IgD-negative memory B cell (primary cell): ENCODE measurements around the gene SF1. TPM values are rescaled to one million over a fixed set of nuclear protein-coding genes. Genes with fewer than 3 reads are reported as not detected.
A peak's percentile ranks its signal among the peaks of the same experiment; 100 is the strongest.

Experiments used
- H3K27ac Mint-ChIP-seq, 3 donors: one replicate each; pipeline ENCODE4 v1.8.0; 2020 to 2022; ENCODE audit warnings: mild to moderate bottlenecking in 3 of 3, mixed read lengths in 3 of 3, moderate library complexity in 1 of 3
- H3K27me3 Mint-ChIP-seq: one replicate; pipeline ENCODE4 v1.8.0; 2021; ENCODE audit warnings: mixed read lengths
- H3K36me3 Mint-ChIP-seq: one replicate; pipeline ENCODE4 v1.8.0; 2020; ENCODE audit warnings: mild to moderate bottlenecking, mixed read lengths
- H3K4me1 Mint-ChIP-seq, 3 donors: one replicate each; pipeline ENCODE4 v1.8.0; 2020 to 2022; ENCODE audit warnings: mixed read lengths in 3 of 3, mild to moderate bottlenecking in 1 of 3
- H3K4me3 Mint-ChIP-seq, 4 donors: one replicate each; pipeline ENCODE4 v1.8.0; 2020 to 2022; ENCODE audit warnings: mild to moderate bottlenecking in 4 of 4, mixed read lengths in 4 of 4, moderate library complexity in 3 of 4
- H3K9me3 Mint-ChIP-seq, 3 donors: one replicate each; pipeline ENCODE4 v1.8.0; 2020 to 2021; ENCODE audit warnings: mixed read lengths in 3 of 3, mild to moderate bottlenecking in 1 of 3
- polyA plus RNA-seq: library from polyadenylated mRNA; unstranded; fragments of 300-500 nt; fragmentation: Illumina TruSeq; gene quantifications from one replicate; pipeline ENCODE4 v1.2.3, GENCODE V29; 2021

SF1 gene
- polyA plus RNA-seq, 1 donor from 2014 or later, result 170 TPM

DNA sequence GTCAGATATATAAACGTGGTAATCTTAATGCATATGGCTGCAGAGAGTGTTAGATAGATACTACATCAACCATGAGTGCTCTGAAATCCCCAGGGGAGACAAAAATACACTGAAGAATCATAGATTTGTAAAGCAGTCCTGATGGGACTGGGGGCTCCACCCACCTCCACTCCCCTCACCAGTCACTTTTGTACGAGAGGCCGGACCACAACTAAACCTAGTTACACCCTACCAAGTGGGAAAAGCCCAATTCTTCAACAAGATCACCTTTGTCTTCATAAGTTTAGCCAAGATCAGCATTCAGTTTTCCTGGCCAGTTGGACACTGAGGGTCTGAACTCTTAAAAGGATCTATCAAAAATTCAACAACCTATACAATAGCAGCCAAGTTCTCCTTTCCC is 1.5 kb downstream of the SF1 start:
- peaks cover 7% of the 10 kb centered on the region for H3K36me3 Mint-ChIP-seq

DNA sequence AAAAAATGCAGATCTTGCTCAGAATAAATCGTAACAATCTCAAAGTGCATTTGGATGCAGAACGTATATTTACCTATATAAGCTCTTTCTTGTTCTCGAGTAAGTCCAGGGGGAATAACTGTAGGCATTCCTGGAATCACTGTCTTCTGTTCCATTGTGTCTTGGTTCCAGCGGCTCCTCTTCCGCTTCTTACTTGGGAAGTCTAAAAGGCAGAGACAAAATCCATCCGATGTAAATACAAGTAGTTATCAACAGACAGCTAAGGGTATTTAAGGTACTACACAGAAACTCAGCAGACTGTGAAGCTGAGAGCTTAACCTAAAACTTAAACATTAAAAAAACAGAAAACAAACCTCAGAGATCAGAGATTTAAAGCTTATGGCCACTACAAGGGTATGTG is 1.9 kb downstream of the SF1 start:
- no peaks in the 10 kb centered on the region for H3K27me3 Mint-ChIP-seq
- peaks cover 7% of the 10 kb centered on the region for H3K36me3 Mint-ChIP-seq
- no peaks in the 10 kb centered on the region for H3K9me3 Mint-ChIP-seq
- H3K4me1 Mint-ChIP-seq, result peaks cover 48 to 66% (median 57%) of the 10 kb centered on the region in 3 donors
- peak overlapping the region; percentile 93 to 97 (median 96) for H3K4me3 Mint-ChIP-seq
- H3K27ac Mint-ChIP-seq, result peak overlapping the region in 2 of 3 donors; percentile 92 to 98

More for the DNA sequence above, 1.5 kb downstream of the SF1 start:
- peaks cover 44 to 62% (median 53%) of the 10 kb centered on the region in 3 donors for H3K4me1 Mint-ChIP-seq
- H3K27ac Mint-ChIP-seq, result peak overlapping the region; percentile 92 to 98 (median 93)
- H3K9me3 Mint-ChIP-seq, result no peaks in the 10 kb centered on the region
- peak overlapping the region; percentile 93 to 97 (median 96) for H3K4me3 Mint-ChIP-seq
- H3K27me3 Mint-ChIP-seq, result no peaks in the 10 kb centered on the region

DNA sequence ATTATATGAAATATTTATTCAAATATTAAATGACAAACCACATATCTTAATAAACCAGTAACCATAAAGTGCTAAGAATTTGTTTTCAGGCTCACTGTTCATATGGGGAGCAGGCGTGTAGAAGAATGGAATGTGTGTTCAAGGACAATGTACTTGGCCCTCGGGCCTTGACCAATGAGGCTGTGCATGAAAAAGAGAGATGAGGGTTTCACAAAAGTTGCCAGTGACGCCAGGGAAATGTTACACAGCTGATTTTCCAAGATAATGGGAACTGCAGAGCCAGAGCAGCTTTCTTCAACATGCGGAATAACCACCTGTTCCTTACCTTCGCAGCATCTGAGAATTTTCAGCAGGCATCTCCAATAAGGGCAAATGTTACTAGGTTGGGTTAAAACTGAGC is 4.2 kb downstream of the SF1 start:
- Mint-ChIP-seq H3K9me3 (no peaks in the 10 kb centered on the region), H3K4me3 (peak overlapping the region; percentile 25 to 95 (median 70)), H3K27ac (peak overlapping the region in 1 of 3 donors; percentile 98), H3K27me3 (no peaks in the 10 kb centered on the region), H3K36me3 (peaks cover 12% of the 10 kb centered on the region), H3K4me1 (peaks cover 45 to 67% (median 54%) of the 10 kb centered on the region in 3 donors)

DNA sequence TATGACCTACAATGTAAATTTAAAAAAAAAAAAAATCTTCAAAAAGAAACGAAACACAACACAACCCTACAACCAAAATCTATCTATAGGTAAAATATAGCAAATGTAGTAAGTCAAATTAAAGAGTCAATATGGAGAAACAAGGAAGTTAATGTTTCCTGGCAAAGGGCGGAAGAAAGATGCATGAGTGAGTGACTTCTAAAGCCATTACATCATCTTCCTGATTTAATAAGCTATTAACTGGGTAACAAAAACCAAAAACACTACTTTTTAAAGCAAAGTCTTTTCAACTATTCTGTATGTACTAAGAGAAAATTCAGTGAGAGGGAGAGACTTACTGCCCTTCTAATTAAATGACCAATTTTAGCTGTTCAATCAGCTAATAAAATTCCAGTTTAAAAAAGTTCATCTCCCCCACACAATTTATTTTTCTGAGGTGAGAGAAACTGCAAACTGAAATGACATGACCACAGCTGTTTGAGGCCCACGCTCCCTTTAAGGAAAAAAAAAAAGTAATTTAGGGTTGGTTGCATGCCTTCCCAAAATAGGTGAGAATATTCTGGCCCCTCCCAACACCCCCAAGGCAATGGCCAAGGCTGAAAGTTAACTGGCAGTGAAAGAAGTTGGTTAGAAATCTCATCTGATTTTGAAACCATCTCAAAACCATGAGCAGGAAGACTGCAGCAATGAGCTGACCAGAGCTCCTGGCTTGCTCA is 5.9 kb downstream of the SF1 start:
- peak overlapping the region; percentile 61 to 85 (median 79) for H3K4me3 Mint-ChIP-seq
- H3K27me3 Mint-ChIP-seq, result no peaks in the 10 kb centered on the region
- peak overlapping the region; percentile 89 to 96 (median 89) for H3K27ac Mint-ChIP-seq
- peaks cover 14% of the 10 kb centered on the region for H3K36me3 Mint-ChIP-seq
- H3K9me3 Mint-ChIP-seq, result no peaks in the 10 kb centered on the region
- H3K4me1 Mint-ChIP-seq, result peaks cover 45 to 78% (median 62%) of the 10 kb centered on the region in 3 donors

DNA sequence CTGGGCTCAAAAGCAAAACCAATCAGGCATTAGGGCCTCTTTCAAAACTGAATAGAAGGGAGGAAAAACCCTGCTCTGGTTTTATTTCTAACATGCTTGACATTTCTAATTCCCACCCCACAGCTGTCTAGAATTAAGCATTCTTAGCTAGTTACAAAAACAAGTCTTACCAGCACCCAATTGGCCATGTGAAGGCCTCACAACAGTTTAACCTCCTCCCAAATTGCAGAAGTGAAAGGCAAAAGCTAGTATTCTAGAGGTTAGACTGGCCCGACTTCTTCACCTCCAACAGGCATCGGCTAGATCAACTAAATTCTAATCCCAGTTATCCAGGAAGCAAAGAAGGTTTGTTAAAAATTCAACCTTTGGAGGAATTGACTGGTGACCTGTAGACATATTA is 6.5 kb downstream of the SF1 start:
- Mint-ChIP-seq H3K27me3 (no peaks in the 10 kb centered on the region), H3K4me1 (peaks cover 39 to 77% (median 60%) of the 10 kb centered on the region in 3 donors), H3K9me3 (no peaks in the 10 kb centered on the region), H3K4me3 (peak overlapping the region; percentile 61 to 85 (median 79)), H3K36me3 (peaks cover 14% of the 10 kb centered on the region), H3K27ac (peak overlapping the region; percentile 89 to 96 (median 89))

DNA sequence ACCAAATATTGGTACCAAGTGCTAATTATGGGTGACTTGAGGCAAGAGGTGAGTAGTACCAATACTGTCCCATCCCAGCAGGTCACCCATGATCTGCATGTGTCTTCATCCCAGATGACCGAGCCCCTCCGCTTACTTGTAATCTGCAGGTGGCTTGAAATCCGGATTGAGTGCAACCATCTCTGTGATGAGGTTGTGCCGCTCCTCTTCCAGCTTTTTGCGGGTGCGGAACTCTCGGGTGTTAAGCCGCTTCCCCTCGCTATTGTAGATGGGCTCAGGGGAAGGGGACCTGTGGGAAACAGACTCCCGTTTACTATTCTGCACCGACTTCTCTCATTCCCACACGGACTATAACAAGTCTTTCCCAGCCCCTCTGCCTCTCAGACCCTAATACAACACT is 8.2 kb downstream of the SF1 start:
- no peaks in the 10 kb centered on the region for H3K9me3 Mint-ChIP-seq
- H3K4me3 Mint-ChIP-seq, result peak overlapping the region in 3 of 4 donors; percentile 32 to 61 (median 57)
- no peaks in the 10 kb centered on the region for H3K27me3 Mint-ChIP-seq
- H3K27ac Mint-ChIP-seq, result peak overlapping the region in 1 of 3 donors; percentile 89
- H3K4me1 Mint-ChIP-seq, result peaks cover 34 to 62% (median 50%) of the 10 kb centered on the region in 3 donors
- H3K36me3 Mint-ChIP-seq, result peaks cover 14% of the 10 kb centered on the region

DNA sequence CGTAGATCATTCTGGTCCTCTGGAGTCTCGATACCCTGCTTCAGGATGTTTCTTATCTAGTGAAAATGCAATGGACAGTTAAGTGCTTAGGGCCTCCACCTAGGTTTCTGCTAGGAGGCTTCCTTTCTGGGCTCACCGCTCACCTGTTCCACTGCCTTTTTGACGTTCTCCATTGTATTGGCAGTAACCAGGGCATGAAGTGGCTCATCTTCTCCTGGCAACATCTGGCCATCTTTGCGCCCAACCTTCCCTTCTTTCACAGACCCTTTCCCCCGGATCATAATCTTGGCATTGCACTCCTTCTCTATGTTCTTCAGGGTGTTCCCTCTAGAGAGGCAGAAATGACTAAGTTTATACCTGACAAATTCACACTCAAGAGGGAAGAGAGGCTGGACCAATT is 9.1 kb downstream of the SF1 start:
- Mint-ChIP-seq H3K36me3 (peaks cover 18% of the 10 kb centered on the region), H3K9me3 (no peaks in the 10 kb centered on the region), H3K4me1 (peaks cover 41 to 64% (median 53%) of the 10 kb centered on the region in 3 donors), H3K4me3 (peak overlapping the region in 2 of 4 donors; percentile 66 to 75), H3K27me3 (no peaks in the 10 kb centered on the region), H3K27ac (peak overlapping the region; percentile 34 to 96 (median 89))

DNA sequence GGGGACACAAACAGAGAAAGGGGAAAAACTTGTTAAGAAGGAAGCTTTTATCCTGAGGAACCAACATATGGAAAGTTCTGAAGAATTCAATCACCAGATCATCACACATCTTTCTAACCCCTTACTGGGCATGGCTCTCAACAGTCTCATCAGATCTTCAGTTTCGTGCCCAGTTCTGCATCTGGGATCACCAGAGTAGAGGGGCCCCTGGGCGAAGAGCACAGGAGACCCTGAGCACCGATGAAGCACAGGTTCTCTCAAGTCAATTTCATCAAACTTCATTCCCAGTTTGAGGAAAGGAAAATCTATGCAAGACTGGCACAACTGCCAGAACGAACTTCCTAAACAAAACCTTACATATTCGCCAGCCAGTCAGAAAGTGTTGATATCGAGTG is 10.0 kb downstream of the SF1 start:
- no peaks in the 10 kb centered on the region for H3K27me3 Mint-ChIP-seq
- peaks cover 18% of the 10 kb centered on the region for H3K36me3 Mint-ChIP-seq
- H3K9me3 Mint-ChIP-seq, result no peaks in the 10 kb centered on the region
- H3K27ac Mint-ChIP-seq, result peak overlapping the region in 2 of 3 donors; percentile 89 to 95
- peaks cover 42 to 63% (median 55%) of the 10 kb centered on the region in 3 donors for H3K4me1 Mint-ChIP-seq
- H3K4me3 Mint-ChIP-seq, result peak overlapping the region in 2 of 4 donors; percentile 23 to 75

DNA sequence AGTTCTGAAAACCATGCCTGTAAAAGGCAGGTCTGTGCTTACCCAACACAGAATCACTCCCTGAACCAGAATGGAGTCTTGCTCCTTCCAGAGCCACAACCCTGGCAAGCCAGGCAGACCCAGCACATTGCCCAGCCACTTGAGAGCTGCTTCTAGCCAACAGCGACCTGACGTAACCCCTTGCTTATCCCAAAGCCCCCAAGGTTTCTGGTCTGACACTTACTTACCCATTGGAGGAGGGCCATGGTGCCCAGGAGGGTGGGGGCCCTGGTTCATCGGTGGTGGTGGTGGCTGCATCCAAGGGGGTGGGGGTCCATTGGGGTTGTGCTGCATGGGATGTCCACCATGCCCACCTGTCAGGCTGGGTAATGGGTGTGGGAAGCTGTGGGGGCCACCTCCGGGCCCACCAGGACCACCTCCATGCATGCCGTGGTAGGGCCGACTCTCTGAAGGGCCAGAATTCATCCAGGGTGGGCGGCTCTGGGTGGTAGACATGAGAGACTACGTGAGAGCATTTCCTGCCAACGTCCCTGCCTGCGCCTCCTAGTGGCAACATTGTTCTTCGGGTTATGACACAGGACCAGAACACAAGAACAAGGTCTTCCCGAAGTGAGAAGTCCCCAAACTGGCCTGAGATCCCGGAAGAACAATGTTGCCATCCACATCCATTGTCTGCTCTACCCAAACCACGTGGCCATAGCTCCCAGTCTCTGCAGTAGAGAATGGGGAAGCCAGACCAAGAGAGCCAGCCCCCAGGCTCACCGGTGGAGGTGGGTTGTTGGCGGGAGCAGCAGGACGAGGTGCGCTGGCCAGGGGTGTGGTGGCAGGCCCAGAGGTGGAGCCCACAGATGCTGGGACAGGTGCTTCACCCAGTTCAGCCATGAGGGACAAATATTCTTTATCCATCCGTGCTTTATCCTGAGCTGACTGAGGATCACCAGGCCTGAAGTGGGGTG is 10.7 kb downstream of the SF1 start:
- Mint-ChIP-seq H3K27ac (peak overlapping the region; percentile 89 to 95 (median 90)), H3K36me3 (peaks cover 20% of the 10 kb centered on the region), H3K9me3 (no peaks in the 10 kb centered on the region), H3K27me3 (no peaks in the 10 kb centered on the region), H3K4me1 (peaks cover 46 to 62% (median 55%) of the 10 kb centered on the region in 3 donors), H3K4me3 (peak overlapping the region in 3 of 4 donors; percentile 32 to 86 (median 75))

DNA sequence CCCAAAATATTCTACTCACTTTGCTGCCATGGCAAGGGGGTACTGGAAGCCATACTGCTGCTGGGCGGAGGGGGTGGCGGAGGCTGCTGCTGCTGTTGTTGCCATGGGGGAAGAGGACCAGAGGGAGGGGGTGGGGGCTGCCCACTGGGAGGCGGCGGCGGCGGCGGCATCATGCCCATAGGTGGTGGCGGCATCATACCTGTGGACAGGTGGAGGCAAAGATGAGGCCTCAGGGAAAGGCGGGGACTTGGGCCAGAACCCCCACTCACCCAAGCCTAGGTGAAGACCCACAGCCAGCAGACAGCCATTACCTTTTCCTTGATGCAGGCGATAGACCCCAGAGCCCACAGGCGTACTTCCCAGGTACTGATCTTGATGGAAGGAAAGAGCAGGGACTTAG is 11.5 kb downstream of the SF1 start:
- H3K27ac Mint-ChIP-seq, result peak overlapping the region in 2 of 3 donors; percentile 95 to 99
- peaks cover 46 to 63% (median 54%) of the 10 kb centered on the region in 3 donors for H3K4me1 Mint-ChIP-seq
- H3K27me3 Mint-ChIP-seq, result peaks cover 3% of the 10 kb centered on the region
- H3K9me3 Mint-ChIP-seq, result no peaks in the 10 kb centered on the region
- H3K4me3 Mint-ChIP-seq, result peak overlapping the region in 2 of 4 donors; percentile 75 to 86
- H3K36me3 Mint-ChIP-seq, result peaks cover 17% of the 10 kb centered on the region

DNA sequence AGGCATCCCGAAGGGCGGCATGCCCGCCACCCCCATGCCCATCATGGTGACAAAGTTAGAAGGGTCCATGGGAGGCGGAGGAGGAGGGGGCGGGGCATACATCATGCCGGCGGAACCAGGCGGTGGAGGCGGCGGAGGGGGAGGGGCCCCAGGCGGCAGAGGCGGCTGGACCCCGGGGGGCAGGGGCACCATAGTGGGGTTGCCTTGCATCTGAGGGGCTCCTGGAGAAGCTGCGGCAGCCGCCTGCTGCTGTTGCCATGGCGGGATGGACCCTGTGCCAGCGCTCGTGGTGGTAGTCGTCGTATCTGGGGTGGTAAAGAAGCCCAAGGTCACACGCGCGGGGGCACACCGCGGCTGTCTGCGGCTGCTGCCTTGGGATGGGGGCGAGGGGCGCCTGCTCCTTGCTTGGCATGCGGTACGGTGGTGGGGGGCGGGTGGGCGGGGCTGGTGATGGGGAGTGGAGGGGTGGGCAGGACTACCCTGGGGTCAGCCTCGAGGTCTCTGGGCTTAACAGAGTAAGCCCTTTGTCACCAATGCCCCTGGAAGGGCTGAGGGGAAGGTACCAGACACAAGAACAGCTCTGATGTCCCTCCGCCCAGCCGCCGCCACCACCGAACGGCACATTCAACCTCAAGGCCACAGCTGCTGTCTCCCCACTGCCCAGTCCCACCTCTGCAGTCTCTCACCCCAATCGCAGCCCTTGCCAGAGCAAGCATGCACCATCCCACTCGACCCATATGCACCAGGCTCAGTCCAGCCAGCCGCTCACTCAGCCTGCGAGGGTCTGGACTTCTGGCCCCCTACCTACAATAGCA is 12.3 kb downstream of the SF1 start:
- peaks cover 45 to 59% (median 47%) of the 10 kb centered on the region in 3 donors for H3K4me1 Mint-ChIP-seq
- peaks cover 17% of the 10 kb centered on the region for H3K36me3 Mint-ChIP-seq
- H3K4me3 Mint-ChIP-seq, result peak overlapping the region in 3 of 4 donors; percentile 52 to 90 (median 65)
- H3K27ac Mint-ChIP-seq, result peak overlapping the region; percentile 89 to 99 (median 96)
- no peaks in the 10 kb centered on the region for H3K9me3 Mint-ChIP-seq
- H3K27me3 Mint-ChIP-seq, result peaks cover 3% of the 10 kb centered on the region

DNA sequence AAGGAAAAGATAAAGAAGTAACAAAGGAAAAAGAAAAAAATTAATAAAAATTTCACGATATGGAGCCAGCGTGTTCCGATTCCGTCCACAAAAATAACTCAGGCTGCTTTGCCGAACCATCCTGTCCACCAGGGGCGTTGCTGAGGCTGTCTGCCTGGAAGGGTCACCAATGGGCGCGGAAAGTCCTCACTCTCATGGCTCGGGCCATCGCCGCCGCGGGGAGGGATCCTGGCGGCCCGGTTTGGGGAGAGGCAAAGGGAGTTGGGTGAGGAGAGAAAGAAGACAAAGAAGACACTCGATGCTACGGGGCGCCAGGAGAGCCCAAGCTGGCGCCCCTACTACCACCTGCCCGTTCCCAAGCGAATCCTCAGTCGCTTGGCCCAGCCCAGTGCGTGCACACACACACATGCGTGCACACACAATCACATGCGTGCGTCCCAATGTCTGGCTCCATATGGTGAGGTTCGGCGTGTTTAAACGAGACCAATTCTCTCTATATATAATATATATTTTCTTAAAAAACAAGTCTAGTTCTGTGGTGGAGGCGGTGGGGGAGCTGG is 13.0 kb downstream of the SF1 start:
- Mint-ChIP-seq H3K4me1 (peaks cover 45 to 58% (median 50%) of the 10 kb centered on the region in 3 donors), H3K27ac (peak overlapping the region; percentile 95 to 99 (median 96)), H3K9me3 (no peaks in the 10 kb centered on the region), H3K36me3 (peaks cover 17% of the 10 kb centered on the region), H3K27me3 (peaks cover 3% of the 10 kb centered on the region), H3K4me3 (peak overlapping the region in 3 of 4 donors; percentile 89 to 93 (median 90))

DNA sequence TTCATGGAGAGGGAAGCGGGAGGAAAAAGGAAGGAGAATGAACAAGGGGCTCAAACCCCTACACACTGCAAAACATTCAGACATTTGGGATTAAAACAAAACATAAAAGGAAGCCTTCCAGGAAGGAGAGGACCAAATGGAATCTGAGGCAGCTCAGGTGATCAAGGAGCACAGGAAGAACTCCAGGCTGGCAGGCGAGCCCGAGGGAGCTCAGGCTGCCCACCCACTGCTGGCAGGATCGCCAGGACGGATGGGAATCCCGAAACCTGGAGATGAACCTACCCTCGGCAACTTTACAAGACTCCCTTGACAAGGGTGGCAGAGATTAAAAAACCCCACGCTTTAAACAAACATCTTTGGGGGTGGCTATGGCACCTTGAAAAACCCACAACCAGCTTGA is 13.6 kb downstream of the SF1 start:
- H3K27me3 Mint-ChIP-seq, result peaks cover 3% of the 10 kb centered on the region
- H3K36me3 Mint-ChIP-seq, result peaks cover 15% of the 10 kb centered on the region
- H3K27ac Mint-ChIP-seq, result peak overlapping the region; percentile 95 to 99 (median 96)
- H3K9me3 Mint-ChIP-seq, result no peaks in the 10 kb centered on the region
- H3K4me1 Mint-ChIP-seq, result peaks cover 45 to 62% (median 54%) of the 10 kb centered on the region in 3 donors
- H3K4me3 Mint-ChIP-seq, result peak overlapping the region; percentile 68 to 93 (median 90)
